OCI-LY3 (cell line): ENCODE data around the gene DSEL.

ENCODE experiments used
- CTCF ChIP-seq: fragments of 200-600, 300-600 bp; sonication (generic); IDR thresholded peaks from 2 replicates; pipeline ENCODE4 v1.5.1; 2014; ENCODE audit warnings: antibody characterized with exemption, low read length, low read depth
- EZH2phosphoT487 ChIP-seq: fragments of 200-600 bp; shearing (Covaris generic); IDR thresholded peaks from 2 replicates; pipeline ENCODE4 v1.6.1; 2018; ENCODE audit warnings: antibody characterized with exemption, mixed run types, low read depth

- no peak for TF ChIP-seq CTCF
- TF ChIP-seq EZH2phosphoT487, result no peak
These were observed 33.3 kb downstream of the DSEL start for GRCh38 chr18:67483237-67483636.
